Panc1 (cell line): ENCODE measurements around the gene ERBB2.

Experiments used
- CTCF ChIP-seq: fragments of 450-650 bp; IDR thresholded peaks from 2 replicates; pipeline ENCODE4 v1.5.1; 2017; ENCODE audit warnings: mild to moderate bottlenecking
- POLR2AphosphoS5 ChIP-seq: IDR thresholded peaks from 2 replicates; pipeline ENCODE4 v1.6.1; 2012; ENCODE audit warnings: mild to moderate bottlenecking, low read depth, low read length, moderate library complexity

GRCh38 chr17:39675390-39676082 lies 24.3 kb upstream of the ERBB2 start:
- TF ChIP-seq CTCF (no peak), POLR2AphosphoS5 (no peak)
